CD14-positive monocyte (primary cell): Measurements from ENCODE around the gene HBG2. TPM values are rescaled to one million over a fixed set of nuclear protein-coding genes. Genes with fewer than 3 reads are reported as not detected.

ENCODE experiments used
- DNase-seq, 3 donors: peaks; one replicate each; pipeline ENCODE4 v3.0.0-alpha.2; 2011 to 2022
- H2AFZ ChIP-seq: 2 replicates; pipeline ENCODE4 v1.6.0; 2012; ENCODE audit warnings: mild to moderate bottlenecking, low read depth, low read length, inconsistent platforms; ENCODE audit not compliant: insufficient read depth, poor library complexity, severe bottlenecking
- H3K27ac ChIP-seq, 2 donors: 1 replicate in 1 of 2; 2 replicates in 1 of 2; pipeline ENCODE4 v1.5.1; 2012 to 2013; ENCODE audit warnings: low read length in 2 of 2, control low read depth in 1 of 2, inconsistent platforms in 1 of 2, low read depth in 1 of 2, mild to moderate bottlenecking in 1 of 2
- H3K27me3 ChIP-seq, 2 donors: one replicate each; pipeline versions ENCODE4 v1.6.0 to v1.6.1; 2011 to 2013; ENCODE audit warnings: low read length in 2 of 2; ENCODE audit not compliant: control insufficient read depth in 2 of 2, insufficient read depth in 2 of 2
- H3K36me3 ChIP-seq, 2 donors: replicated peaks in 1 of 2; 1 replicate in 1 of 2; 2 replicates in 1 of 2; pipeline versions ENCODE4 v1.5.1 to v1.6.1; 2012 to 2013; ENCODE audit warnings: low read length in 2 of 2, control low read depth in 1 of 2, inconsistent platforms in 1 of 2, mild to moderate bottlenecking in 1 of 2; ENCODE audit not compliant: insufficient read depth in 2 of 2, control insufficient read depth in 1 of 2
- H3K4me1 ChIP-seq, 2 donors: 1 replicate in 1 of 2; 2 replicates in 1 of 2; pipeline versions ENCODE4 v1.5.1 to v1.6.1; 2012 to 2013; ENCODE audit warnings: low read length in 2 of 2, control low read depth in 1 of 2, inconsistent platforms in 1 of 2, mild to moderate bottlenecking in 1 of 2, moderate library complexity in 1 of 2; ENCODE audit not compliant: insufficient read depth in 2 of 2, control insufficient read depth in 1 of 2
- H3K4me2 ChIP-seq: replicated peaks from 2 replicates; pipeline ENCODE3; 2012; ENCODE audit warnings: low read length, moderate library complexity, mild to moderate bottlenecking; ENCODE audit not compliant: poor library complexity, severe bottlenecking; ENCODE audit errors: extremely low read depth
- H3K4me3 ChIP-seq, 3 experiments: fragments of 200-600 bp in 1 of 3; sonication (generic) in 1 of 3; replicated peaks in 1 of 3; 1 replicate in 2 of 3; 2 replicates in 1 of 3; pipeline ENCODE4 v1.5.1; 2011 to 2013; ENCODE audit warnings: low read length in 3 of 3, mild to moderate bottlenecking in 3 of 3, control low read depth in 2 of 3, low read depth in 2 of 3, inconsistent platforms in 1 of 3, moderate library complexity in 1 of 3
- H3K79me2 ChIP-seq: 2 replicates; pipeline ENCODE4 v1.6.0; 2012; ENCODE audit warnings: mild to moderate bottlenecking, control low read depth, inconsistent platforms, low read length, moderate library complexity; ENCODE audit not compliant: insufficient read depth
- H3K9ac ChIP-seq: 2 replicates; pipeline ENCODE4 v1.6.0; 2017; ENCODE audit warnings: low read length, mild to moderate bottlenecking; ENCODE audit not compliant: insufficient read depth, poor library complexity, severe bottlenecking
- H3K9me3 ChIP-seq, 2 donors: replicated peaks in 1 of 2; 1 replicate in 1 of 2; 2 replicates in 1 of 2; pipeline versions ENCODE4 v1.5.1 to v1.6.1; 2012 to 2013; ENCODE audit warnings: low read length in 2 of 2, control low read depth in 1 of 2; ENCODE audit not compliant: control insufficient read depth in 1 of 2, insufficient read depth in 1 of 2
- H4K20me1 ChIP-seq: 2 replicates; pipeline ENCODE4 v1.6.0; 2012; ENCODE audit warnings: mild to moderate bottlenecking, low read length, control low read depth, moderate library complexity; ENCODE audit not compliant: insufficient read depth
- H3K27ac Mint-ChIP-seq, 7 donors: one replicate each; pipeline ENCODE4 v1.8.0; 2020; ENCODE audit warnings: mild to moderate bottlenecking in 7 of 7, mixed read lengths in 7 of 7, moderate library complexity in 6 of 7, inconsistent platforms in 2 of 7
- H3K27me3 Mint-ChIP-seq, 3 donors: one replicate each; pipeline ENCODE4 v1.8.0; 2021 to 2022; ENCODE audit warnings: low read depth in 3 of 3, mild to moderate bottlenecking in 3 of 3, mixed read lengths in 3 of 3, moderate library complexity in 3 of 3, inconsistent platforms in 1 of 3
- H3K36me3 Mint-ChIP-seq, 2 donors: one replicate each; pipeline ENCODE4 v1.8.0; 2020; ENCODE audit warnings: mixed read lengths in 2 of 2, inconsistent platforms in 1 of 2, mild to moderate bottlenecking in 1 of 2
- H3K4me1 Mint-ChIP-seq: one replicate; pipeline ENCODE4 v1.8.0; 2020; ENCODE audit warnings: mild to moderate bottlenecking, mixed read lengths
- H3K4me3 Mint-ChIP-seq, 2 donors: one replicate each; pipeline ENCODE4 v1.8.0; 2020; ENCODE audit warnings: mild to moderate bottlenecking in 2 of 2, mixed read lengths in 2 of 2, moderate library complexity in 1 of 2
- H3K9me3 Mint-ChIP-seq, 7 donors: one replicate each; pipeline ENCODE4 v1.8.0; 2020 to 2022; ENCODE audit warnings: mixed read lengths in 7 of 7, mild to moderate bottlenecking in 6 of 7, moderate library complexity in 6 of 7, inconsistent platforms in 2 of 7
- WGBS: methylation state at CpG from one replicate; pipeline ENCODE4 v1.1.5; 2013; ENCODE audit warnings: missing lambda C conversion rate; ENCODE audit not compliant: insufficient coverage; 5-methylcytosine and 5-hydroxymethylcytosine counted together
- intact Hi-C, 2 donors: fragments of 100-400 bp; cut with micrococcal nuclease; formaldehyde crosslinking; loops; one replicate each; pipeline versions ENCODE4 v1.15.0 to v1.15.1; 2023
- polyA plus RNA-seq, 3 donors: library from polyadenylated mRNA; depleted of rRNA in 1 of 3; unstranded in 2 of 3; stranded (reverse) in 1 of 3; fragments of 300-500 nt in 2 of 3; fragments of >200 nt in 1 of 3; fragmentation: Illumina TruSeq in 2 of 3; gene quantifications; 1 replicate in 2 of 3; 2 replicates in 1 of 3; pipeline ENCODE4 v1.2.3, GENCODE V29; 2012 to 2021
- TF ChIP-seq, protein P1 (sequence below): fragments of 200-600 bp; IDR thresholded peaks from one replicate; pipeline ENCODE4 v1.8.0; 2022; ENCODE audit warnings: antibody characterized with exemption, mild to moderate bottlenecking

HBG2 gene
- polyA plus RNA-seq, 3 donors, result 5.1 TPM; not detected in 2

DNA sequence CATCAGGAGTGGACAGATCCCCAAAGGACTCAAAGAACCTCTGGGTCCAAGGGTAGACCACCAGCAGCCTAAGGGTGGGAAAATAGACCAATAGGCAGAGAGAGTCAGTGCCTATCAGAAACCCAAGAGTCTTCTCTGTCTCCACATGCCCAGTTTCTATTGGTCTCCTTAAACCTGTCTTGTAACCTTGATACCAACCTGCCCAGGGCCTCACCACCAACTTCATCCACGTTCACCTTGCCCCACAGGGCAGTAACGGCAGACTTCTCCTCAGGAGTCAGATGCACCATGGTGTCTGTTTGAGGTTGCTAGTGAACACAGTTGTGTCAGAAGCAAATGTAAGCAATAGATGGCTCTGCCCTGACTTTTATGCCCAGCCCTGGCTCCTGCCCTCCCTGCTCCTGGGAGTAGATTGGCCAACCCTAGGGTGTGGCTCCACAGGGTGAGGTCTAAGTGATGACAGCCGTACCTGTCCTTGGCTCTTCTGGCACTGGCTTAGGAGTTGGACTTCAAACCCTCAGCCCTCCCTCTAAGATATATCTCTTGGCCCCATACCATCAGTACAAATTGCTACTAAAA, 27.8 kb downstream of the HBG2 start, which contains the start of gene HBB:
HBB (minus strand) TSS at position 340 of the 579 bp plus-strand sequence; CDS start at position 290, 50 bp downstream.
- intact Hi-C loops, result no loop called here
- Histone ChIP-seq H3K4me1 (no peaks in the 10 kb centered on the region), H3K4me3 (no peak within 1 kb of the TSS), H4K20me1 (no peaks in the 10 kb centered on the region), H3K9ac (no peak within 1 kb of the TSS), H3K9me3 (no peaks in the 10 kb centered on the region), H3K27ac (no peak within 1 kb of the TSS), H3K79me2 (no peaks in the 10 kb centered on the region), H3K27me3 (no peaks in the 10 kb centered on the region), H2AFZ (no peak within 1 kb of the TSS), H3K36me3 (no peaks in the 10 kb centered on the region), H3K4me2 (no peak within 1 kb of the TSS)
- DNase-seq, result no peak
- Mint-ChIP-seq H3K27me3 (peaks cover 0 to under 1% (median 0%) of the 10 kb centered on the region in 3 donors), H3K36me3 (no peaks in the 10 kb centered on the region), H3K4me3 (no peak within 1 kb of the TSS), H3K9me3 (peaks cover 0 to 6% (median 3%) of the 10 kb centered on the region in 7 donors), H3K27ac (no peak within 1 kb of the TSS), H3K4me1 (no peaks in the 10 kb centered on the region)
- TF ChIP-seq, protein P1, sequence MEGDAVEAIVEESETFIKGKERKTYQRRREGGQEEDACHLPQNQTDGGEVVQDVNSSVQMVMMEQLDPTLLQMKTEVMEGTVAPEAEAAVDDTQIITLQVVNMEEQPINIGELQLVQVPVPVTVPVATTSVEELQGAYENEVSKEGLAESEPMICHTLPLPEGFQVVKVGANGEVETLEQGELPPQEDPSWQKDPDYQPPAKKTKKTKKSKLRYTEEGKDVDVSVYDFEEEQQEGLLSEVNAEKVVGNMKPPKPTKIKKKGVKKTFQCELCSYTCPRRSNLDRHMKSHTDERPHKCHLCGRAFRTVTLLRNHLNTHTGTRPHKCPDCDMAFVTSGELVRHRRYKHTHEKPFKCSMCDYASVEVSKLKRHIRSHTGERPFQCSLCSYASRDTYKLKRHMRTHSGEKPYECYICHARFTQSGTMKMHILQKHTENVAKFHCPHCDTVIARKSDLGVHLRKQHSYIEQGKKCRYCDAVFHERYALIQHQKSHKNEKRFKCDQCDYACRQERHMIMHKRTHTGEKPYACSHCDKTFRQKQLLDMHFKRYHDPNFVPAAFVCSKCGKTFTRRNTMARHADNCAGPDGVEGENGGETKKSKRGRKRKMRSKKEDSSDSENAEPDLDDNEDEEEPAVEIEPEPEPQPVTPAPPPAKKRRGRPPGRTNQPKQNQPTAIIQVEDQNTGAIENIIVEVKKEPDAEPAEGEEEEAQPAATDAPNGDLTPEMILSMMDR, result no peak
- WGBS, result 100% methylated on average over 1 of the region's 3 CpGs

DNA sequence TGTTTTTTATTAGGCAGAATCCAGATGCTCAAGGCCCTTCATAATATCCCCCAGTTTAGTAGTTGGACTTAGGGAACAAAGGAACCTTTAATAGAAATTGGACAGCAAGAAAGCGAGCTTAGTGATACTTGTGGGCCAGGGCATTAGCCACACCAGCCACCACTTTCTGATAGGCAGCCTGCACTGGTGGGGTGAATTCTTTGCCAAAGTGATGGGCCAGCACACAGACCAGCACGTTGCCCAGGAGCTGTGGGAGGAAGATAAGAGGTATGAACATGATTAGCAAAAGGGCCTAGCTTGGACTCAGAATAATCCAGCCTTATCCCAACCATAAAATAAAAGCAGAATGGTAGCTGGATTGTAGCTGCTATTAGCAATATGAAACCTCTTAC, 29.1 kb downstream of the HBG2 start:
- TF ChIP-seq, protein P1, result no peak
- intact Hi-C loops, result no loop called here
- no peak for DNase-seq

More for the DNA sequence above, 29.1 kb downstream of the HBG2 start:
- Mint-ChIP-seq H3K9me3 (peaks cover 3 to 12% (median 7%) of the 10 kb centered on the region in 7 donors), H3K27me3 (peaks cover 0 to 2% (median 0%) of the 10 kb centered on the region in 3 donors), H3K36me3 (no peaks in the 10 kb centered on the region), H3K4me3 (no peak overlapping the region), H3K27ac (no peak overlapping the region), H3K4me1 (no peaks in the 10 kb centered on the region)
- H3K79me2 ChIP-seq, result no peaks in the 10 kb centered on the region
- no peaks in the 10 kb centered on the region for H4K20me1 ChIP-seq
- no peak overlapping the region for H2AFZ ChIP-seq
- no peaks in the 10 kb centered on the region for H3K27me3 ChIP-seq
- H3K4me1 ChIP-seq, result no peaks in the 10 kb centered on the region
- no peaks in the 10 kb centered on the region for H3K36me3 ChIP-seq
- no peak overlapping the region for H3K9ac ChIP-seq
- H3K4me2 ChIP-seq, result no peak overlapping the region
- H3K4me3 ChIP-seq, result no peak overlapping the region
- no peaks in the 10 kb centered on the region for H3K9me3 ChIP-seq
- H3K27ac ChIP-seq, result no peak overlapping the region
- no CpG with 5 or more reads among the region's 2 CpGs for WGBS
